ENCODE data around the gene CXCL1.

The CXCL1 gene

GRCh38 chr4:73919691-73920090, 50.5 kb downstream of the CXCL1 start:
- DNase-seq, result no peak

All from MV-4-11 (cell line).